Mesenteric fat pad (tissue), 1 donor: Measurements from ENCODE around the gene IGHMBP2. TPM values are rescaled to one million over a fixed set of nuclear protein-coding genes. Genes with fewer than 3 reads are reported as not detected.

Source experiments
- DNase-seq: peaks from one replicate; pipeline ENCODE4 v3.0.0-alpha.2; 2020; ENCODE audit warnings: low spot score
- total RNA-seq: library from RNA; stranded (reverse); fragmentation: NEBNext Ultra II Directional; extraction: Animal tissue kit (Norgen Biotek cat#: 25700); gene quantifications from one replicate; pipeline ENCODE4 v1.2.1, GENCODE V29; 2021
- donor health status: DM: yes; HTN: yes; CAD: no.

Gene IGHMBP2
- total RNA-seq, 1 donor from 2014 or later, result 16.7 TPM

GRCh38 chr11:68889948-68890446 is 13.7 kb upstream of the IGHMBP2 start:
- peak; percentile 87 for DNase-seq

- DNase-seq, result peak; percentile 91
Measured at GRCh38 chr11:68890490-68891231, 13.0 kb upstream of the IGHMBP2 start.

DNA sequence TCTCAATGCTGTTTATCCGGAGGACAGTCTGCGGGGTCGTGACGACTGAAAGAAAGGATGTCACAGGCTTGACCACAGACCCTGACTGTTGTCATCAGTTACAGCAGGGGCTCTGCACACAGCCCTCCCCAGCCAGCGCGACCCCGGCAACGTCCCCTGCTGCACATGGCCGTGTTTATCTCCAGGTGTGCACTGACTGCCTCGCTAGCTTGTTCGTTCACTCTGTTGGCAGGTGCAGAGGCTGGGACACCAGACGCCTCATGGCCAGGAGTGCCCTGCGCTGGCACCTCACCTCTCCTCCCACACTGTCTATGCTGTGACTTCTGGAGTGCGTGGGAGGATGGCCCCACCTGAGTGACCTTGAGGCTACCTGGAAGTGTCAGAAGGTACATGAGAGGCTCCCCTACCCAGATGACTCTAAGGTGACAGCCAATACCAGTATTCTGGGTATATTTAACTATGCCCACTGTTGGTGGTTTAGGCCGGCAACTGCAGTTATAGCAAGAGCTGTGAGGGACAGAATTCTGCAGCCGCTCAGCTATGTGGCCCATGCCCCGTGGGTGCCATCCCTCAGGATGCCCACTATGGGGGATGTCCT is 12.2 kb upstream of the IGHMBP2 start:
- peak; percentile 68 for DNase-seq

- DNase-seq, result peak; percentile 73
Measured at GRCh38 chr11:68892576-68892975, 11.1 kb upstream of the IGHMBP2 start.

DNA sequence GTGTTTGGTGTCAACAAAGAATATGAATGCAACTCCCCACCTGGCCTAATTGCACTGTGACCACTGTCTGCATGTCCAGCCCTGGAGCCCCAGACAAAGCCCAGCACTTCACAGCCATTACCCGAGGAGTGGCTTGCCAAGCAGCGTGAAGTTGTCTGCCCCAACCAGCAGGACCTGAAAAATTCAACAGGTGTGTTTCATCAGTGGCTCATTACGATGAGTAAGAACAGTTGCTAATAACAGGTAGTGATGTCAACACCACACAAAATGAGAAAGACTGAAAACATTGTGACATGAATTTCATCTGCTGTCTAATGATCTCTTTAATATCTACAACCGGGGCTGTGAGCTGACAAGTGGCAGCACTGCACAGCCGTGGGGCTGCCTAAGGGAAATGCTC is 10.4 kb upstream of the IGHMBP2 start:
- peak; percentile 35 for DNase-seq

- peak; percentile 85 for DNase-seq
Measured at GRCh38 chr11:68896171-68896959, 7.3 kb upstream of the IGHMBP2 start.

GRCh38 chr11:68897441-68897840 is 6.2 kb upstream of the IGHMBP2 start:
- DNase-seq, result peak; percentile 88

DNA sequence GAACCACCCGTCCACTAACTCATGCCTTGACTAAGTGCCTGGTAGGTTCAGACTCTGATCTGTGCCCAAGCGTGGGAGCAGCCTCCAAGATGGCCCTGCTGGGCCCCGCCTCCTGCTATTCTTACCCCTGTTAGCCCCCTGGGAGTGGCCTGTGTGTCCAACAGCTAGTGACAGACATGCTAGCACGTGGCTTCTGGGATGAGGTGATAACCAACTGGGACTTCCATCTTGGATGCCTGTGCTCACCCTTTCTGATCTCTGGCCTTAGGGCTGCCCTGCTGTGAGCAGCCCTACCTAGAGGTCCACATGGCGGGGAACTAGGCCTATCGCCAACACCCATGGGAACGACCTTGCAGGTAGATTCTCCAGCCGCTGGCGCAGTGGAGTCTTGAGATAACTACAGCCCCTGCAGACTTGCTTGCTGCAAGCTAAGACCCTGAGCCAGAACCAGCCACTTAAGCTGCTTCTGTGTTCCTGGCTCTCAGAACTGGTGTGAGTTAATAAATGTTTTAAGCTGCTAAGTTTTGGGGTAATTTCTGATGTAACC is 2.8 kb upstream of the IGHMBP2 start:
- no peak for DNase-seq

DNA sequence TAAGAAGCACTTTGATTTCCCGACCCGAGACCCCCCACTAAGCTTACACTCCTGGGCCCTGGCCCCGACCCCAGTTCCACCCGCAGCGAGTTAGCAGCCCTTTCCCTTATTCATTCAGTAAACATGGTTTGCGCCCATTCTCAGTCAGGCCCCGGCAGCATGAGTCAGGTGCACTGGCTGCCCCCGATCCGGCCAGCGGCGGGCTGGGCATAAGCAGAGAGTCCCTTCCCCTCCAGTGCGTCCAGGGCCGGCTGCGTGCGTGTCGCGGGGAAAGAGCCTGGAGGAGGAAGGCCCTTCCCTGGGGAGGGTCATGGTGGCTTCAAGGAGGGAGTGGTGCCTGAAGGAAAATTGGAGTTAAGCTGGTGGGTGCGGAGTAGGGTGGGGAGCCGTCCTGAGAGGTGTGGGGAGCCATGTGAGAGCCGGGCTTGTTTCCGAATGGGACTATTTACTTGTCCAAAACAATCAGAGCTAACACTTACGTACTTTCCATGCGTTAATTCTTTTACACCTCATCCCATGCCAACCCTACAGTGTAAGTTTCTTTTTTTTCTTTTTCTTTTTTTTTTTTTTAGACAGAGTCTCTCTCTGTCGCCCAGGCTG is 657 bp downstream of the IGHMBP2 start:
- no peak for DNase-seq

DNA sequence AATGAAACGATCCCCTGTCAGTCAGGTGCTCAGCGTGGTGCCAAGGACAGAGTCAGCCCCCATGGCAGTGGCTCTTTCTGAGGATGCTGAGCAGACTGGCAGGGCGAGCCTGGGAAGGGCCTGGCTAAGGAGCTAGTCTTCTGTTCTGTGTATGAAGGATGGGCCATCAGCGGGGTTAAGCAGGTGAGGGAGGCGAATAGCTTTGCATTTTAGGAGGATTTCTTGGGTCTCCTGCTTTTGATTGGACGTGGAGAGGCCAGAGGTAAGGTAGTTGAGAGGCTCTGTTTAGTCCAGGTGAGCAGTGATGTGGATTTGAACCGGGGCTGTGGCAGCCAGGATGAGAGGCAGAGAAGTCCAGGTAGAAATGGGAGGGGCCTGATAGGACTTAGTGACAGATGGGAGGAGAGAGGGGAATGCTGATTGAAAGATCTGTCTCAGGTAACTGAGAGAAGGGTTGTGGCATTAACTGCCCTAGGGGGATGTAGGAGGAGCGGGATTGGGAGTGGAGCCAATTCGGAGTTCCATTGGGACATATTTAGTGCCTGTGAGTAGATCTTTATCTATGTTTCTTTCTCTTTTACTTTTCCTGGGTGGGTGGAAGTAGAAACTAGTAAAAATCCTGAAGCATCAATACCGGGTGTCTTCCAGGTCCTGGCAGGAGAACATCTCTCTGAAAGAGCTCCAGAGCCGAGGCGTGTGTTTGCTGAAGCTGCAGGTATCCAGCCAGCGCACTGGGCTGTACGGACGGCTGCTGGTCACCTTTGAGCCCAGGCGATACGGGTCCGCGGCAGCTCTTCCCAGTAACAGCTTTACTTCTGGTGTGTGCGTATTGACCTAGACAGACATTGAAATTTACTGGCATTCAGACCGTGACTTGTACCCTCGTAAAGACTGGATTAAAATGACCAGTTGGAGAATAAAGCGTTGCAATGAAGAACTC is 2.0 kb downstream of the IGHMBP2 start:
- DNase-seq, result no peak

DNA sequence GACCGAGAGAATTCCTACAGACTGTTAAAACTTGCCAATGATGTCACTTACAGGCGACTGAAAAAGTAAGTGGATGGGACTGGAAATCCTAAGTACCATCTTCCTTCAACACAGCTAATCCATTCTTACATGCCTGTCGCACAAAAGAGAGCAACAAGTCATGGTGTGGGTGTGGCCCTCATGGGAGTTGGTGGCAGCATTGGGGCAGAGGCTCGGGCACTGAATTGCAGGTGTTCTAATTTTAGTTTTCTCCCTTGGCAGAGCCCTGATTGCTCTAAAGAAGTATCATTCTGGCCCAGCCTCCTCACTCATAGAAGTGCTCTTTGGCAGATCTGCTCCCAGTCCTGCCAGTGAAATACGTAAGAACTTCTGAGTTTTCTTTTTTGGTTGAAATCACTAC is 4.6 kb downstream of the IGHMBP2 start:
- no peak for DNase-seq

- no peak for DNase-seq
Measured at GRCh38 chr11:68910965-68911364, 7.3 kb downstream of the IGHMBP2 start.

DNA sequence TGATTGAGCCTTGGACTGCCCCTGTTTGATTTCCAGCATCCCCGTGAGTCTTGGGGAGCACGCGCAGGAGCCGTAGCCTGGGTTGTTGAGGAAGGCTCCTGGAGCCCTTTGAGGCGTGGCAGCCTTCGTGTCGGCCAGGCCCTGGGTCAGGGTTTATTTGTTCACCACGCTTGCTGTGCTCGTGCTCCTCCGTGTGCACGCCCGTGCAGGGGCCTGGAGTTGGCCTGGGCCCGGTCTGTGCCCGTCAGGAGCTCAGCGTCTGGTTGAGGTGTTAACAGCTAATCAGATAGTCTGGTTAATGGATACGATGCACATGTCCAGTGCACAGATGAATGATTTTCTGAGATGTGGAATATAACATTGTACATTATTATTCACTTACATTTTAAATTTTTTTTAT is 8.0 kb downstream of the IGHMBP2 start:
- no peak for DNase-seq

GRCh38 chr11:68912254-68912653 is 8.6 kb downstream of the IGHMBP2 start:
- DNase-seq, result no peak

DNA sequence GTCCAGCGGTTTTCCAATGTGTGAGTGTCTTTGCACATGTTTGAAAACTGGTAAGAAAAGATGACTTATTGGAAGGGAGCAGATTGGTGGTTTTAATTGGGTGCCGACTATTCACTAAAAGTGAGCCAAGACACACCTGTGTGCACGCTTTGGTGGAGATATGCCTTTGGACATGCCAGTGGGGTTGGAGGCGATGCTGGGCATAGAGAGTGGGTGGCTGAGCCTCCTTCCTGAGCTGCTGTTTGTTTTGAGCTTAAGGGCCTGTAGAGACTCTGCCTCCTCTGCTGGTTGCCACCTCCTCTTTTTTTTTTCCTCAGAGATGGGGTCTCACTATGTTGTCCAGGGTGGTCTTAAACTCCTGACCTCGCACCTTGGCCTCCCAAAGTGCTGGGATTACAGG is 9.5 kb downstream of the IGHMBP2 start:
- DNase-seq, result no peak

- no peak for DNase-seq
Measured at GRCh38 chr11:68914761-68915160, 11.1 kb downstream of the IGHMBP2 start.

- DNase-seq, result no peak
Measured at GRCh38 chr11:68916439-68916838, 12.7 kb downstream of the IGHMBP2 start.

GRCh38 chr11:68923614-68924013 is 19.9 kb downstream of the IGHMBP2 start:
- no peak for DNase-seq

DNA sequence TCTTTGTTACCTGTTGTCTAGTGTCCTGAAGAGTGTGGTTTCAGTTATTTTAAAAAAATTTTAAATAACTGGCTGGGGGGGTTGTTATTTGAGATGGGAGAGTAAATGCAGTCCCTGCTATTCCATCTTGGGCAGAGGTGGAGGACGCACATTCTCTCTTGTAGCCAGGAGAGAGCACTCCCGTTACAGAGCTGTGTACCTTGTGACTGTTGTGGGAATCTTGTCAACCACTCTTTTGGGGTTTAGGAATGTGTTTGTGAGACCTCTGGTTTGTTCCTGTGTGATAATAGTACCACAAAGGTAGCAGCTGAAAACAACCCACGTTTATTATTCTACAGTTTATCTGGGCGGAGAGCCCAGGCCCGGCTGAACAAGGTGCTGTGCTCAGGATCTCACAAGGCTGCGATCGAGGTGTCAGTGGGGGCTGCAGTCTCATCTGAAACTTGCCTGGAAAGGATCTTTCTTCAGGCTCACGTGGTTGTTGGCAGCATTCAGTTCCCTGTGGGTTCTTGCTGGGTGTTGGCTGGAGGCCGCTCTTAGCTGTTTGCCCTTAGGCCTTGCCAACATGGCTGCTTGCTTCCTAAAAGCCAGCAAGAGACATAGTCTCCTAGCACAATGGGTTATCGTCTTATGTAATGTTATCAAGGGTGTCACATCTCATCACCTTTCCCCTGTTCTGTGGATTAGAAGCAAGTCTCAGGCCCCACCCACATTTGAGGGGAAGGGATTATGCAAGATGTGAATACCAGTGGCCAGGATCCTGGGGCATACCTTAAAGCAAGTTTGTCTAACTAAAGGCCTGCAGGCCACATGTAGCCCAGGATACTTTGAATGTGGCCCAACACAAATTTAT is 20.6 kb downstream of the IGHMBP2 start:
- DNase-seq, result no peak
